Fibroblast of skin of scalp (primary cell): ENCODE data around the gene EME1. TPM values are rescaled to one million over a fixed set of nuclear protein-coding genes. Genes with fewer than 3 reads are reported as not detected.

Experiments used
- DNase-seq: peaks from one replicate; pipeline ENCODE4 v3.0.0-alpha.2; 2013
- polyA plus RNA-seq, 2 experiments: library from polyadenylated mRNA; unstranded; fragments of 120-200 nt; gene quantifications; one replicate each; pipeline ENCODE4 v1.2.1, GENCODE V29; 2013; ENCODE audit not compliant: insufficient read length in 2 of 2

The EME1 gene
- 6.6 TPM for polyA plus RNA-seq (2013, experiment 1 of 2; ENCODE audit: insufficient read length)
- polyA plus RNA-seq (2013, experiment 2 of 2; ENCODE audit: insufficient read length) = 6.5 TPM

GRCh38 chr17:50372758-50373556 is at the start of gene EME1, which contains the start of gene MRPL27:
EME1 (plus strand) TSS chr17:50373229; CDS start chr17:50375209, 1,980 bp downstream.
MRPL27 (minus strand) TSS chr17:50373184; CDS start chr17:50373170, 14 bp downstream.
- peak; percentile 87 for DNase-seq

- no peak for DNase-seq
These were observed 47.1 kb upstream of the EME1 start for GRCh38 chr17:50325906-50326305.

- no peak for DNase-seq
These were observed 46.1 kb upstream of the EME1 start for GRCh38 chr17:50326831-50327364.

- no peak for DNase-seq
These were observed 44.4 kb upstream of the EME1 start for GRCh38 chr17:50328363-50329325.

- no peak for DNase-seq
These were observed 43.3 kb upstream of the EME1 start for GRCh38 chr17:50329716-50330115.

GRCh38 chr17:50330151-50330775 is 42.8 kb upstream of the EME1 start:
- no peak for DNase-seq

GRCh38 chr17:50331085-50331791 is 41.8 kb upstream of the EME1 start:
- DNase-seq = peak; percentile 66

GRCh38 chr17:50332196-50332595 is 40.8 kb upstream of the EME1 start:
- no peak for DNase-seq

GRCh38 chr17:50333291-50334057 is 39.6 kb upstream of the EME1 start:
- DNase-seq = peak; percentile 46

- no peak for DNase-seq
These were observed 35.1 kb upstream of the EME1 start for GRCh38 chr17:50337956-50338355.

GRCh38 chr17:50338645-50339044 is 34.4 kb upstream of the EME1 start:
- DNase-seq = no peak

- DNase-seq = no peak
These were observed 33.6 kb upstream of the EME1 start for GRCh38 chr17:50339381-50339780.

- no peak for DNase-seq
These were observed 28.2 kb upstream of the EME1 start for GRCh38 chr17:50344731-50345365.

GRCh38 chr17:50345432-50346312 is 27.4 kb upstream of the EME1 start, which contains the start of gene XYLT2:
XYLT2 (plus strand) TSS chr17:50346126; CDS start chr17:50346141, 15 bp downstream.
- DNase-seq = peak; percentile 91

GRCh38 chr17:50346313-50347116 is 26.5 kb upstream of the EME1 start:
- DNase-seq = peak; percentile 32

GRCh38 chr17:50347117-50347893 is 25.7 kb upstream of the EME1 start:
- no peak for DNase-seq

GRCh38 chr17:50347894-50348291 is 25.1 kb upstream of the EME1 start:
- DNase-seq = no peak
